ENCODE data around the gene DCP2. TPM values are rescaled to one million over a fixed set of nuclear protein-coding genes. Genes with fewer than 3 reads are reported as not detected.

DCP2 gene
- total and polyA plus RNA-seq, 7 donors, result 5.5 to 26.8 (median 18.1) TPM

DNA sequence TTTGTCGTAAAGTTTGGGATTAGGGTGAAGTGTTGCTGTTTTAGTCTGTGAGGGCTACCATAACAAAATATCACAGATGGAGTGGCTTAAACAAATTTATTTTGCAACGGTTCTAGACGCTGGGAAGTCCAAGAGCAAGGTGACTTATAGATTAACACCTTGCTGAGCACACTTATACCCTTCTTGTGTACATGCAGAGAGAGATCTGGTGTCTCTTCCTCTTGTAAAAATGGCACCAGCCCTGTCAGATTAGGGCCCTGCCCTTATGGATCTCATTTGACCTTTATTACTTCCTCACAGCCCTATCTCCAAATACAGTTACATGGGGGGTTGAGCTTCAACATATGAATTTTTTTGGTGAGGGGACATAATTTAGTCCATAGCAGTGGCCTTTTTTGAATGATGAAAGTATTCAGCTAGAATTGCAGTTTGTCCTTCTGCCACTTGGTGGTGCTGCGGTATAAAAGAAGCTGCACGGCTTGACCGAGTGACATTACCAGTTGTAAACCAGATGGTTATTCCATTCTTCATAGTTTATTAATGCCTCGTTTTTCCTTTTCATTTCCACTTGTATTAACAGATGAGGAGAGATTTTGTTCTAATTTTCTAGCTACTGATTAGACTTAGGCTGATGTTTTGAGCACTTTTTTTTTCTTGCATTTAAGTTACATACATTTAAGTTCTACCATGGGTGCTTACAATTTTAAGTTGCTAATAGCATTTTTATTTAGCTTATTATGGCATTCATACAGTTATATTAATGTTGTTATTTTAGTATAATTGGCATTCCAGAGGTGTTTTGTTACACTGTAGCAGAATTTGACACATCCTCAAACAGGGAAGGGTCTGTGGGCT is 19.4 kb downstream of the DCP2 start:
- Histone ChIP-seq H3K4me1 (peaks cover 0 to 4% (median 0%) of the 10 kb centered on the region in 4 donors), H3K9me3 (no peaks in the 10 kb centered on the region), H3K27ac (no peak overlapping the region), H3K27me3 (no peaks in the 10 kb centered on the region), H3K36me3 (peaks cover 0 to 15% (median 0%) of the 10 kb centered on the region in 4 donors), H3K4me3 (no peak overlapping the region)
- WGBS, 2 donors, result 25 to 27% methylated on average over 7 of the region's 7 CpGs
- DNase-seq, result peak; percentile 81
- intact Hi-C loops (cut with DNase I), result loop anchor here (5.0 to 10.0 kb wide), 3 partner anchors 339 to 611 kb away; partner anchors contain the start of gene YTHDC2
- TF ChIP-seq, protein P1, sequence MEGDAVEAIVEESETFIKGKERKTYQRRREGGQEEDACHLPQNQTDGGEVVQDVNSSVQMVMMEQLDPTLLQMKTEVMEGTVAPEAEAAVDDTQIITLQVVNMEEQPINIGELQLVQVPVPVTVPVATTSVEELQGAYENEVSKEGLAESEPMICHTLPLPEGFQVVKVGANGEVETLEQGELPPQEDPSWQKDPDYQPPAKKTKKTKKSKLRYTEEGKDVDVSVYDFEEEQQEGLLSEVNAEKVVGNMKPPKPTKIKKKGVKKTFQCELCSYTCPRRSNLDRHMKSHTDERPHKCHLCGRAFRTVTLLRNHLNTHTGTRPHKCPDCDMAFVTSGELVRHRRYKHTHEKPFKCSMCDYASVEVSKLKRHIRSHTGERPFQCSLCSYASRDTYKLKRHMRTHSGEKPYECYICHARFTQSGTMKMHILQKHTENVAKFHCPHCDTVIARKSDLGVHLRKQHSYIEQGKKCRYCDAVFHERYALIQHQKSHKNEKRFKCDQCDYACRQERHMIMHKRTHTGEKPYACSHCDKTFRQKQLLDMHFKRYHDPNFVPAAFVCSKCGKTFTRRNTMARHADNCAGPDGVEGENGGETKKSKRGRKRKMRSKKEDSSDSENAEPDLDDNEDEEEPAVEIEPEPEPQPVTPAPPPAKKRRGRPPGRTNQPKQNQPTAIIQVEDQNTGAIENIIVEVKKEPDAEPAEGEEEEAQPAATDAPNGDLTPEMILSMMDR (IDR thresholded peaks at IDR 0.05), result peak; percentile 59 to 92 (median 77)
- TF ChIP-seq POLR2A (IDR thresholded peaks at IDR 0.05) (no peak), POLR2AphosphoS5 (IDR thresholded peaks at IDR 0.05) (no peak)

DNA sequence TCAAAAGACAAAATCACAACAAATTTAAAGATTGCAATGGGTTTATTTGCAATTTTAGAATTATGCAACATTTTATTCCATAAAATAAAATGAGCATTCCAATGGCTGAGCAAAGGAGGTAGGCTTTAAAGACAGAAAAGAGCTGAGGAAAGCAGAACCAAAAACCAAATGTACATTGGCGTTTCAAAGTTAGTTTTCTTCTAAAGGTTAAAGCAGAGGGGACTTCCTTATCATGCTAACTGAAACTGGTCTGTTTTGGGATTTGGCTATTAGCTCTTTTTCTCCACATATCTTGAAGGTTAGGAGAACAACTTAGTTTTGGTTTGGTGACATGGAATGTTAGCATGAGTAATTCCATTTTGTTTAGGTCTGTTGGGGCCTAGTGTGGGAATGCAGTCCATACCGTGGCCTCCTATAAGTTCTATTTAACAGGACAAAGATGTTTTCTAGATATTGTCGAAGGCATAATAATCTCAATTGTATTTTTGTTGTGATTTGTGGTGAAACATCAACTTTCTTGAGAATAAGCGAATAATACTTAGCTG is 20.3 kb downstream of the DCP2 start:
- no peak for DNase-seq
- Histone ChIP-seq H3K27ac (no peak overlapping the region), H3K36me3 (peaks cover 0 to 23% (median under 1%) of the 10 kb centered on the region in 4 donors), H3K4me3 (no peak overlapping the region), H3K9me3 (no peaks in the 10 kb centered on the region), H3K4me1 (peaks cover 0 to 4% (median 0%) of the 10 kb centered on the region in 4 donors), H3K27me3 (no peaks in the 10 kb centered on the region)
- intact Hi-C loops (cut with DNase I), result loop anchor here (5.0 to 10.0 kb wide), 3 partner anchors 338 to 610 kb away; partner anchors contain the start of gene YTHDC2
- WGBS, 2 donors, result 89 to 90% methylated on average over 4 of the region's 4 CpGs
- no peak for TF ChIP-seq EP300 (IDR thresholded peaks at IDR 0.05)
- TF ChIP-seq, protein P1 (IDR thresholded peaks at IDR 0.05), result no peak
- TF ChIP-seq POLR2A (IDR thresholded peaks at IDR 0.05), result no peak
- TF ChIP-seq POLR2AphosphoS5 (IDR thresholded peaks at IDR 0.05), result no peak

- intact Hi-C loops (cut with DNase I), result loop anchor here (5.0 to 10.0 kb wide), 3 partner anchors 337 to 609 kb away; partner anchors contain the start of gene YTHDC2
- no peak overlapping the region for H3K4me3 ChIP-seq
- no peak overlapping the region for H3K27ac ChIP-seq
- TF ChIP-seq, protein P1 (IDR thresholded peaks at IDR 0.05), result no peak
- TF ChIP-seq EP300 (IDR thresholded peaks at IDR 0.05) (no peak), POLR2AphosphoS5 (IDR thresholded peaks at IDR 0.05) (no peak), POLR2A (IDR thresholded peaks at IDR 0.05) (no peak)
- H3K4me1 ChIP-seq, result peaks cover 0 to 4% (median 0%) of the 10 kb centered on the region in 4 donors
- no peak for DNase-seq
- H3K36me3 ChIP-seq, result peaks cover 0 to 37% (median 4%) of the 10 kb centered on the region in 4 donors
- H3K9me3 ChIP-seq, result no peaks in the 10 kb centered on the region
- no peaks in the 10 kb centered on the region for H3K27me3 ChIP-seq
- 89 to 91% methylated on average over 4 of the region's 4 CpGs for WGBS, 2 donors
These were observed 21.7 kb downstream of the DCP2 start for GRCh38 chr5:112998296-112998695.

GRCh38 chr5:113000466-113000865 is 23.9 kb downstream of the DCP2 start:
- Histone ChIP-seq H3K36me3 (peaks cover 0 to 44% (median 7%) of the 10 kb centered on the region in 4 donors), H3K4me1 (peaks cover 0 to 4% (median 0%) of the 10 kb centered on the region in 4 donors), H3K4me3 (no peak overlapping the region), H3K27me3 (no peaks in the 10 kb centered on the region), H3K27ac (no peak overlapping the region), H3K9me3 (no peaks in the 10 kb centered on the region)
- intact Hi-C loops (cut with DNase I), result no loop called here
- no peak for DNase-seq
- 97 to 98% methylated on average over 2 of the region's 2 CpGs for WGBS, 2 donors
- no peak for TF ChIP-seq EP300 (IDR thresholded peaks at IDR 0.05)
- TF ChIP-seq POLR2A (IDR thresholded peaks at IDR 0.05), result no peak
- TF ChIP-seq, protein P1 (IDR thresholded peaks at IDR 0.05), result no peak
- no peak for TF ChIP-seq POLR2AphosphoS5 (IDR thresholded peaks at IDR 0.05)
